ENCODE results near the gene ORAI3. TPM values are rescaled to one million over a fixed set of nuclear protein-coding genes. Genes with fewer than 3 reads are reported as not detected.

The ORAI3 gene
- total RNA-seq, 6 experiments from 2014 or later = 27.7 to 56.6 (median 31.6) TPM

DNA sequence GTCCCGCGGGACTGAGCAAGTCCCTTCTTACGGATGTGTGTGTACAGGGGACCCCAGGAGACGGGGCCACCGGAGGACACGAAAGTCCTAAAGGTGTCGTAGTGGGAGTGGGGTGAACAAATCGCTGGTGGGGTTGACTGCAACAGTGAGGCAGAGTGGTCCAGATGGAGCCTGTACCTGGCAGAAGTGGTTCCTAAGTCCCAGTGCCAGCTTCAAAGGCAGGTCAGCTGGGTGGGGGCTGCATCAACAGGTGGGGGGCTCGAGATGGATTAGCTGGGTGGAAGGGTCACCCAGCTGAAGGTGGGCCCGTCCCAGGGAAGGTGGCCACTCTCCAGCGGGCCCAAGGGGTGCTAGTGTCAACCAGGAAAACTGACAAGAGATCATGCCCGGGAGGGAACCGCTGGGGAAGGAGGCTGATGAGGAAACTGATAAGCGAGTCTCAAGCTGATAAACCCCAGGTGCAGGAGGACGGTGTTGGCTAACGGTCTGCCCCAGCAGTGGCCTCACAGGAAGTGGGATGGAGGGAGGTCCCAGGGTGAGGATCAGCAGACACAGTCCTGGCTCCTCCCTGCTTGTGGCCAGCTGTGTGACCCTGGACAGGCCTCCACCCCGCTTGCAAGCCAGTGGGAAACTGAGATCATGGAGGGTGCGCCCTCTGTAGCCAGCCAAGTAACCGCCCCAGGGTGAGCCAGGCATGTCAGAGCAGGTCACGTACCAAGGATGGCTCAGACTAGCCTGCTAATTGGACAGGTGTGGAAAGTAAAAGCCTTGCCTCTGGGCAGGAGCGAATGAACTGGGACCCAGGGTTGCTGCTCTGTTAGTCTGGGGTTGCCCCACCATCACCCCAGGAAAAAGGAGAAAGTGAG is 1.0 kb downstream of the ORAI3 start:
- peak; percentile 71 to 84 (median 74) for ATAC-seq
- WGBS (ENCODE audit: insufficient coverage, low coverage, low lambda C conversion rate, missing lambda C conversion rate) = 2% methylated on average over 18 of the region's 21 CpGs

DNA sequence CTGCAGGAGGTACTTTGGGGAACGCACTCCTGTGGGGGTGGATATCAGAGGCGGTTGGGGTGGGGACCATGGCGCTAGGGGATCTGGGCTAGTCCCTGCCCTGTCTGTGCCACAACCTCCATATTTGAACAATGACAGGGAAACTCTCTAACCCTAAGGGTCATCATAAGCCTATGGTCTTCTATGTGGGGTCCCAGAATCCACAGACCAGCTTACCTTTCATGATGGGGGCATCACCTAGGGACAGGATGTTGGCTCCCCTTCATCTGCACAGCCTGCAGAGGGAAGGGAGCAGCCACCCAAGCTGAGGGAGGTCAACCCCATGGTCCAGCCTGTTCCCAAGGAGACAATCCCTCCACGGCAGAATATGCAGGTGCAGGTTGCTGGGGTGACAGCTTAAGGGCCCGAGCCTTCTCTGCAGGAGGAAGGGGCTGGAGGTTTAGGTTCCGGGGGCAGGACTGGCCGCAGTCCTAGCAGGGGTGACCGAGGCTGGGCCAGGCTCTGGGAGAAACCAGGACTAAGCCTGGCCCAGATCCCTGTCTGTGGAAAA is 1.7 kb downstream of the ORAI3 start:
- peak overlapping the region; percentile 94 to 96 (median 96) for H3K27ac ChIP-seq
- no peaks in the 10 kb centered on the region for H3K36me3 ChIP-seq
- intact Hi-C loops (cut with DNase I) = no loop called here
- WGBS (ENCODE audit: insufficient coverage, low coverage, low lambda C conversion rate, missing lambda C conversion rate) = 29% methylated on average over 5 of the region's 8 CpGs
- DNase-seq (no peak), ATAC-seq (no peak)
- H3K9me3 ChIP-seq = no peaks in the 10 kb centered on the region
- no peaks in the 10 kb centered on the region for H3K27me3 ChIP-seq
- peaks cover 0 to 53% (median 25%) of the 10 kb centered on the region in 4 donors for H3K4me1 ChIP-seq
- H3K4me3 ChIP-seq = peak overlapping the region; percentile 94 to 96 (median 95)
- TF ChIP-seq CTCF (IDR thresholded peaks at IDR 0.05) (no peak), POLR2A (IDR thresholded peaks at IDR 0.05) (no peak)

More for the DNA sequence above, 1.0 kb downstream of the ORAI3 start:
- peak overlapping the region; percentile 94 to 96 (median 95) for H3K4me3 ChIP-seq
- peak overlapping the region; percentile 94 to 96 (median 96) for H3K27ac ChIP-seq
- peak in 2 of 4 donors; percentile 25 to 27 for TF ChIP-seq CTCF (IDR thresholded peaks at IDR 0.05)
- TF ChIP-seq POLR2A (IDR thresholded peaks at IDR 0.05) = peak; percentile 93
- no peaks in the 10 kb centered on the region for H3K9me3 ChIP-seq
- intact Hi-C loops (cut with DNase I) = no loop called here
- peaks cover 0 to 46% (median 22%) of the 10 kb centered on the region in 4 donors for H3K4me1 ChIP-seq
- H3K27me3 ChIP-seq = no peaks in the 10 kb centered on the region
- peak; percentile 94 to 98 (median 98) for DNase-seq
- no peaks in the 10 kb centered on the region for H3K36me3 ChIP-seq

- ATAC-seq (no peak), DNase-seq (no peak)
- TF ChIP-seq CTCF (IDR thresholded peaks at IDR 0.05) (no peak), POLR2A (IDR thresholded peaks at IDR 0.05) (no peak)
- Histone ChIP-seq H3K4me1 (peaks cover 0 to 56% (median 25%) of the 10 kb centered on the region in 4 donors), H3K27me3 (no peaks in the 10 kb centered on the region), H3K9me3 (no peaks in the 10 kb centered on the region), H3K4me3 (peak overlapping the region in 1 of 3 donors; percentile 94), H3K27ac (peak overlapping the region; percentile 94 to 96 (median 96)), H3K36me3 (no peaks in the 10 kb centered on the region)
- WGBS (ENCODE audit: insufficient coverage, low coverage, low lambda C conversion rate, missing lambda C conversion rate) = 14% methylated on average over 1 of the region's 1 CpG
- intact Hi-C loops (cut with DNase I) = no loop called here
These were observed 2.3 kb downstream of the ORAI3 start for GRCh38 chr16:30951193-30951592.

- TF ChIP-seq POLR2A (IDR thresholded peaks at IDR 0.05) (no peak), CTCF (IDR thresholded peaks at IDR 0.05) (no peak)
- no peaks in the 10 kb centered on the region for H3K9me3 ChIP-seq
- H3K4me1 ChIP-seq = peaks cover 0 to 62% (median 25%) of the 10 kb centered on the region in 4 donors
- 12% methylated on average over 3 of the region's 3 CpGs for WGBS (ENCODE audit: insufficient coverage, low coverage, low lambda C conversion rate, missing lambda C conversion rate)
- ATAC-seq (peak in 3 of 4 donors; percentile 8 to 41 (median 20)), DNase-seq (peak; percentile 78 to 93 (median 88))
- H3K4me3 ChIP-seq = peak overlapping the region in 1 of 3 donors; percentile 8
- intact Hi-C loops (cut with DNase I) = no loop called here
- H3K27me3 ChIP-seq = no peaks in the 10 kb centered on the region
- no peaks in the 10 kb centered on the region for H3K36me3 ChIP-seq
- H3K27ac ChIP-seq = peak overlapping the region; percentile 94 to 96 (median 96)
These were observed 2.9 kb downstream of the ORAI3 start for GRCh38 chr16:30951750-30952149.
